CD4-positive, alpha-beta memory T cell (primary cell): ENCODE results near the gene CRNKL1. TPM values are rescaled to one million over a fixed set of nuclear protein-coding genes. Genes with fewer than 3 reads are reported as not detected.
A peak's percentile ranks its signal among the peaks of the same experiment; 100 is the strongest.
"Not testable (repeated sequence)": the region's sequence is repeated elsewhere in the genome, so short reads cannot be mapped to it uniquely, and the experiment has no call there.

Source experiments
- CTCF ChIA-PET: fragments of 350-600 bp; sonication (Branson Sonifier 250); formaldehyde crosslinking; loops from one replicate; lab custom pipeline; 2021; ENCODE audit warnings: inconsistent platforms; ENCODE audit not compliant: partially characterized antibody; lab: Charles Lee
- POLR2A ChIA-PET: fragments of 350-600 bp; sonication (Branson Sonifier 250); formaldehyde crosslinking; loops from one replicate; lab custom pipeline; 2021; ENCODE audit not compliant: partially characterized antibody; lab: Charles Lee
- DNase-seq, 5 donors: peaks; one replicate each; pipeline versions ENCODE4 v3.0.0 to v3.0.0-alpha.2; 2020 to 2022; ENCODE audit warnings: mixed read lengths in 1 of 5
- H3K27ac ChIP-seq: one replicate; pipeline ENCODE4 v1.7.0; 2013; ENCODE audit warnings: low read depth, low read length
- H3K27me3 ChIP-seq: 2 replicates; pipeline ENCODE4 v1.7.0; 2013; ENCODE audit warnings: mild to moderate bottlenecking, low read length, moderate library complexity; ENCODE audit not compliant: insufficient read depth
- H3K36me3 ChIP-seq: 2 replicates; pipeline ENCODE4 v1.7.0; 2013; ENCODE audit warnings: mild to moderate bottlenecking, low read length, moderate library complexity; ENCODE audit not compliant: insufficient read depth
- H3K4me1 ChIP-seq: 2 replicates; pipeline ENCODE4 v1.7.0; 2013; ENCODE audit warnings: mild to moderate bottlenecking, low read length, moderate library complexity; ENCODE audit not compliant: insufficient read depth
- H3K4me3 ChIP-seq, 2 donors: one replicate each; pipeline ENCODE4 v1.7.0; 2013; ENCODE audit warnings: low read length in 2 of 2, mild to moderate bottlenecking in 1 of 2
- H3K9me3 ChIP-seq, 2 donors: one replicate each; pipeline ENCODE4 v1.7.0; 2013; ENCODE audit warnings: low read length in 2 of 2, control low read depth in 1 of 2; ENCODE audit not compliant: control insufficient read depth in 1 of 2
- H3K27ac Mint-ChIP-seq, 7 donors: one replicate each; pipeline ENCODE4 v1.8.0; 2020 to 2021; ENCODE audit warnings: mixed read lengths in 7 of 7, mild to moderate bottlenecking in 6 of 7, inconsistent platforms in 3 of 7, moderate library complexity in 3 of 7
- H3K27me3 Mint-ChIP-seq, 2 donors: one replicate each; pipeline ENCODE4 v1.8.0; 2020 to 2021; ENCODE audit warnings: mixed read lengths in 2 of 2
- H3K36me3 Mint-ChIP-seq, 2 donors: one replicate each; pipeline ENCODE4 v1.8.0; 2020 to 2021; ENCODE audit warnings: mixed read lengths in 2 of 2, inconsistent platforms in 1 of 2, mild to moderate bottlenecking in 1 of 2
- H3K4me1 Mint-ChIP-seq, 4 donors: one replicate each; pipeline ENCODE4 v1.8.0; 2020 to 2021; ENCODE audit warnings: mixed read lengths in 4 of 4, mild to moderate bottlenecking in 1 of 4
- H3K4me3 Mint-ChIP-seq, 8 donors: one replicate each; pipeline ENCODE4 v1.8.0; 2020 to 2021; ENCODE audit warnings: mixed read lengths in 8 of 8, mild to moderate bottlenecking in 7 of 8, moderate library complexity in 6 of 8, inconsistent platforms in 3 of 8
- H3K9me3 Mint-ChIP-seq, 8 donors: one replicate each; pipeline ENCODE4 v1.8.0; 2020 to 2021; ENCODE audit warnings: mixed read lengths in 8 of 8, mild to moderate bottlenecking in 5 of 8, inconsistent platforms in 3 of 8, moderate library complexity in 1 of 8
- intact Hi-C: fragments of 100-400 bp; cut with micrococcal nuclease; formaldehyde crosslinking; loops from one replicate; pipeline ENCODE4 v1.15.1; 2023
- polyA plus RNA-seq, 2 donors: library from polyadenylated mRNA; unstranded; fragments of 300-500 nt; fragmentation: Illumina TruSeq; gene quantifications; one replicate each; pipeline ENCODE4 v1.2.3, GENCODE V29; 2021
- total RNA-seq, 2 experiments: library from RNA; stranded (reverse); gene quantifications; one replicate each; pipeline ENCODE4 v1.2.3, GENCODE V29; 2021

The CRNKL1 gene
- total and polyA plus RNA-seq, 4 experiments from 2014 or later = 10.4 to 32.9 (median 23.1) TPM

GRCh38 chr20:20010639-20011500 lies 41.4 kb downstream of the CRNKL1 start:
- intact Hi-C loops = loop anchor here (10.0 kb wide), 1 partner anchor 704 kb away; the partner anchor contains the start of gene RALGAPA2
- Histone ChIP-seq H3K27ac (no peak overlapping the region), H3K4me1 (peaks cover 4% of the 10 kb centered on the region), H3K36me3 (no peaks in the 10 kb centered on the region), H3K4me3 (no peak overlapping the region), H3K27me3 (no peaks in the 10 kb centered on the region), H3K9me3 (no peaks in the 10 kb centered on the region)
- CTCF ChIA-PET = no interaction called here
- peaks cover 0 to 7% (median 4%) of the 10 kb centered on the region in 4 donors for H3K4me1 Mint-ChIP-seq
- H3K4me3 Mint-ChIP-seq = no peak overlapping the region
- no peak overlapping the region for H3K27ac Mint-ChIP-seq
- no peak for DNase-seq
- no peaks in the 10 kb centered on the region for H3K9me3 Mint-ChIP-seq
- POLR2A ChIA-PET = no interaction called here
- H3K36me3 Mint-ChIP-seq = no peaks in the 10 kb centered on the region
- H3K27me3 Mint-ChIP-seq = peaks cover 6 to 11% of the 10 kb centered on the region in 2 donors

DNA sequence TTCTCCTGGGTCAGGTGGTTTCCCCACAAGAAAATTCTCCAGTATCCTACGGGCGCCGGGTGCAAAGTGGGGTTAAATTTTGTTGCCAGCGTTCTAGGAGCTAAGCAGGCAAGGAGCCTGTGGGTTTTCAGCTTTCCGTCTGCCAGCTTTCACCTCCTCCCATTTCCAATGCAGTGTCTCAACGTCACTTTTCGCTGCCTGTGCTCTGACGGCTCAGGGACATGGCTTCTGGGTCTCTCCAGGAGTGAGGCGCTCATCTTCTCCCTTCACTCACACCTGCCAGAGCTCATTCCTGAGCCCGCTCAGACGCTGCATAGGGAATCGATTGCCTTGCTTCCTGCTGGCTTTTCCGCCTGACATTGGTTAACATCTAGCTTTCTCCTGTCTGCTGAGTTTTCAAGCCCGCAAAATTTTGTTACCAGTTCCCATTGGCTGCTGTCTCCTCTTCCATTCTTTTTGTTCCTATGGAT lies 42.4 kb downstream of the CRNKL1 start:
- no peak for DNase-seq
- H3K27ac Mint-ChIP-seq = no peak overlapping the region
- POLR2A ChIA-PET = no interaction called here
- H3K4me1 ChIP-seq = peaks cover 4% of the 10 kb centered on the region
- CTCF ChIA-PET = no interaction called here
- no peaks in the 10 kb centered on the region for H3K27me3 ChIP-seq
- H3K27ac ChIP-seq = no peak overlapping the region
- intact Hi-C loops = loop anchor here (10.0 kb wide), 1 partner anchor 705 kb away; the partner anchor contains the start of gene RALGAPA2
- H3K4me1 Mint-ChIP-seq = peaks cover 0 to 5% (median 3%) of the 10 kb centered on the region in 4 donors
- no peaks in the 10 kb centered on the region for H3K9me3 Mint-ChIP-seq
- no peaks in the 10 kb centered on the region for H3K9me3 ChIP-seq
- no peaks in the 10 kb centered on the region for H3K36me3 ChIP-seq
- H3K4me3 ChIP-seq = no peak overlapping the region
- peaks cover 6 to 14% of the 10 kb centered on the region in 2 donors for H3K27me3 Mint-ChIP-seq
- H3K4me3 Mint-ChIP-seq = peak overlapping the region in 2 of 8 donors; percentile 3 to 51
- H3K36me3 Mint-ChIP-seq = no peaks in the 10 kb centered on the region

GRCh38 chr20:20005342-20005741 lies 46.9 kb downstream of the CRNKL1 start:
- CTCF ChIA-PET = interaction anchor here (2.1 kb wide), 1 partner anchor 11 kb away, joined by 7 read pairs; no protein-coding TSS in a partner anchor
- Histone ChIP-seq H3K36me3 (no peaks in the 10 kb centered on the region), H3K9me3 (no peaks in the 10 kb centered on the region), H3K4me1 (peaks cover 12% of the 10 kb centered on the region), H3K27ac (no peak overlapping the region), H3K4me3 (no peak overlapping the region), H3K27me3 (no peaks in the 10 kb centered on the region)
- H3K27me3 Mint-ChIP-seq = peaks cover 28 to 31% of the 10 kb centered on the region in 2 donors
- no peak overlapping the region for H3K4me3 Mint-ChIP-seq
- no peak overlapping the region for H3K27ac Mint-ChIP-seq
- DNase-seq = no peak
- peaks cover 6 to 16% (median 9%) of the 10 kb centered on the region in 4 donors for H3K4me1 Mint-ChIP-seq
- intact Hi-C loops = no loop called here
- H3K36me3 Mint-ChIP-seq = no peaks in the 10 kb centered on the region
- POLR2A ChIA-PET = interaction anchor here (0.6 kb wide), 1 partner anchor 68 kb away, joined by 3 read pairs; no protein-coding TSS in a partner anchor
- no peaks in the 10 kb centered on the region for H3K9me3 Mint-ChIP-seq

DNA sequence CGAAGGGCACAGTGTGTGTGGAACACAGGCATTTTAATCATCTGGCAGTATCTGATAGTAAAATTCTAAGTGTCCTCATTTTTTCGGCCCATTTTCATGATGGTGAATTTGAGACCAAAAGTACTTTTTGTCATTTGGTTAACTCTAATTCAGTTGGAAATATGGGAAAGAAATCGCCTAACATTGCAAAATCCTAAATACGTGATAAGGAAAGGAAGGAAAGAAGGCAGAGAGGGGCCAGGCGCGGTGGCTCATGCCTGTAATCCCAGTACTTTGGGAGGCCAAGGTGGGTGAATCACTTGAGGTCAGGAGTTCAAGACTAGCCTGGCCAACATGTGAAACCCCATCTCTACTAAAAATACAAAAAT lies 48.3 kb downstream of the CRNKL1 start:
- intact Hi-C loops, H3K9me3 Mint-ChIP-seq, H3K9me3 ChIP-seq, DNase-seq, H3K4me3 ChIP-seq, CTCF ChIA-PET, H3K36me3 ChIP-seq, POLR2A ChIA-PET, H3K27ac ChIP-seq, H3K27me3 ChIP-seq, H3K36me3 Mint-ChIP-seq: not testable (repeated sequence)
- Mint-ChIP-seq H3K27me3 (peaks cover 26 to 31% of the 10 kb centered on the region in 2 donors), H3K4me1 (peaks cover 6 to 16% (median 9%) of the 10 kb centered on the region in 4 donors), H3K4me3 (peak overlapping the region in 5 of 8 donors; percentile 59 to 82 (median 79)), H3K27ac (peak overlapping the region in 2 of 7 donors; percentile 19 to 58)
- H3K4me1 ChIP-seq = peaks cover 12% of the 10 kb centered on the region

DNA sequence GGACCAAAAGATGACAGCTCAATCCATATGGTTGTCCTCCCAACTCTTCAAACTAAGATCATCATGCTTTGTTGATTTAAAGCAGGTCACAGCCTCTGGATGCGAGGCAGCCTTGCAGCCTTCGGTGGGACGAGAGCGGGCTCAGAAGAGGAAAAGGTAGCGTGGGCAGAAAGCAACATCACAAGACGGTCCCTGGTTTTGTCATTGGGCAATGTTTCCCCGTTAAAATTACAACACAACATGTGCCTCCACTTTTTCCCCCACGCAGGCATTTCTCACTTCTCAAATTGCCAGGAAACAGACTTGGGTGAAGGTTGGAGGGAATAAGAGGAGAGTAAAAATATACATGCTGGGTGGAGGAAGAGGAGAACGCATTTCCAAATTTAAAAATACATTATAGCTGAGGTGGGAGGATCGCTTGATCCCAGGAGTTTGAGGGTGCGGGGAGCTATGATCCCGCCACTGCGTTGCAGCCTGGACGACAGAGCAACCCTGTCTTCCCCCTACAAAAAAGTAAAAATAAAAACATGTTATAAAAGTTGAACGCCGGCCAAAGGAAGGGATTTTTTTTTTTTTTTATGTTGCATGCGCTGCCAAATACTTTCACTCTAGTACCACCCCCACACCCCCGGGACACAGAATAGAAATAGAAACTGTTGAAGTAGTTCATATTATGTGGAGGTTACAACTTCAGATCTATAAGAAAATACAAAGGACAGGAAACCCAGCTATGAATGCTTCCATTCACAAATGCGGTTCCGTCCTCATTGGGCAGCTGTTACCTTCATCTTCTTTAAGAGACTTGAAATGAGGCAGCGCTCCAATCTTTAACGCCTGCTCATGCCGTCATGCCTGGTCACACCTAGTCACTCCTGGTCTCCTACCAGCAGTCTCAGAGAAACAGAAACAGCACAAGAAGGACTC lies 49.0 kb downstream of the CRNKL1 start:
- Mint-ChIP-seq H3K9me3 (no peaks in the 10 kb centered on the region), H3K4me1 (peaks cover 6 to 16% (median 9%) of the 10 kb centered on the region in 4 donors), H3K27ac (peak overlapping the region in 3 of 7 donors; percentile 36 to 68 (median 58)), H3K4me3 (peak overlapping the region; percentile 59 to 82 (median 76)), H3K27me3 (peaks cover 26 to 29% of the 10 kb centered on the region in 2 donors), H3K36me3 (no peaks in the 10 kb centered on the region)
- peak in 4 of 5 donors; percentile 4 to 17 (median 10) for DNase-seq
- no peaks in the 10 kb centered on the region for H3K27me3 ChIP-seq
- no peaks in the 10 kb centered on the region for H3K36me3 ChIP-seq
- H3K4me3 ChIP-seq = no peak overlapping the region
- ChIA-PET POLR2A (no interaction called here), CTCF (interaction anchor here (0.5 kb wide), 1 partner anchor 289 kb away, joined by 3 read pairs; no protein-coding TSS in a partner anchor)
- no peaks in the 10 kb centered on the region for H3K9me3 ChIP-seq
- H3K27ac ChIP-seq = no peak overlapping the region
- intact Hi-C loops = no loop called here
- peaks cover 12% of the 10 kb centered on the region for H3K4me1 ChIP-seq

- Mint-ChIP-seq H3K4me1 (peaks cover 6 to 16% (median 9%) of the 10 kb centered on the region in 4 donors), H3K27ac (peak overlapping the region in 1 of 7 donors; percentile 36), H3K27me3 (peaks cover 24 to 25% of the 10 kb centered on the region in 2 donors), H3K36me3 (no peaks in the 10 kb centered on the region), H3K4me3 (peak overlapping the region in 5 of 8 donors; percentile 55 to 82 (median 79)), H3K9me3 (no peaks in the 10 kb centered on the region)
- H3K27me3 ChIP-seq = no peaks in the 10 kb centered on the region
- H3K9me3 ChIP-seq = no peaks in the 10 kb centered on the region
- no peaks in the 10 kb centered on the region for H3K36me3 ChIP-seq
- DNase-seq = no peak
- no peak overlapping the region for H3K27ac ChIP-seq
- CTCF ChIA-PET = no interaction called here
- H3K4me1 ChIP-seq = peaks cover 12% of the 10 kb centered on the region
- intact Hi-C loops = no loop called here
- H3K4me3 ChIP-seq = no peak overlapping the region
- POLR2A ChIA-PET = no interaction called here
Measured at GRCh38 chr20:20002101-20002998, 49.9 kb downstream of the CRNKL1 start.
